NCI-H226 (cell line): ENCODE results near the gene IFI30.

Experiments used
- DNase-seq: peaks from one replicate; pipeline ENCODE4 v3.0.0-alpha.2; 2015

Gene IFI30

GRCh38 chr19:18226956-18227780 is 53.6 kb downstream of the IFI30 start:
- no peak for DNase-seq
